IMR-90 (cell line): Measurements from ENCODE around the gene PLAAT3. TPM values are rescaled to one million over a fixed set of nuclear protein-coding genes. Genes with fewer than 3 reads are reported as not detected.

Experiments used
- ATAC-seq: fragments of 200-7000 bp; cut with Tn5 transposase; 2 replicates; pipeline ENCODE4 v1.9.1; 2020; ENCODE audit warnings: low read depth, mild to moderate bottlenecking, moderate library complexity
- BruUV-seq: library from RNA; stranded (reverse); fragments of 400-500 nt; replicated peaks from 2 replicates; lab custom pipeline; 2021; lab: Mats Ljungman, UMichigan
- CTCF ChIA-PET: fragments of 300-600 bp; formaldehyde crosslinking; extraction: SDS; loops from one replicate; lab custom pipeline; 2021; ENCODE audit warnings: antibody characterized with exemption; lab: Yijun Ruan, JAX
- POLR2A ChIA-PET: fragments of 300-600 bp; sonication (Branson Sonifier 250); formaldehyde crosslinking; loops from one replicate; lab custom pipeline; 2022; ENCODE audit warnings: antibody characterized with exemption; ENCODE audit not compliant: unreplicated experiment; lab: Charles Lee
- DNase-seq: peaks from one replicate; pipeline ENCODE4 v3.0.0; 2013
- H2AFZ ChIP-seq: replicated peaks from 2 replicates; pipeline ENCODE3; 2013; ENCODE audit warnings: low read length, mild to moderate bottlenecking; ENCODE audit not compliant: poor library complexity
- H2AK5ac ChIP-seq: 2 replicates; pipeline ENCODE4 v1.6.1; 2013; ENCODE audit warnings: low read depth, low read length, inconsistent platforms
- H2AK9ac ChIP-seq: replicated peaks from 2 replicates; pipeline ENCODE3; 2013; ENCODE audit warnings: mild to moderate bottlenecking, low read depth, low read length, moderate library complexity; ENCODE audit not compliant: poor library complexity
- H2BK120ac ChIP-seq: 2 replicates; pipeline ENCODE4 v1.6.1; 2013; ENCODE audit warnings: low read depth, low read length, inconsistent platforms
- H2BK15ac ChIP-seq: 3 replicates; pipeline ENCODE4 v1.6.1; 2013; ENCODE audit warnings: low read depth, low read length, inconsistent platforms
- H2BK20ac ChIP-seq: 2 replicates; pipeline ENCODE4 v1.6.1; 2013; ENCODE audit warnings: low read depth, mild to moderate bottlenecking, inconsistent platforms, low read length, moderate library complexity
- H2BK5ac ChIP-seq: 2 replicates; pipeline ENCODE4 v1.6.1; 2013; ENCODE audit warnings: mild to moderate bottlenecking, low read depth, low read length, inconsistent platforms; ENCODE audit not compliant: poor library complexity, severe bottlenecking
- H3K14ac ChIP-seq: replicated peaks from 2 replicates; pipeline ENCODE4 v1.6.1; 2013; ENCODE audit warnings: low read depth, low read length, inconsistent platforms
- H3K18ac ChIP-seq: 2 replicates; pipeline ENCODE4 v1.6.1; 2013; ENCODE audit warnings: low read depth, low read length, control low read depth
- H3K23ac ChIP-seq: 2 replicates; pipeline ENCODE4 v1.6.1; 2013; ENCODE audit warnings: low read depth, low read length, inconsistent platforms
- H3K27ac ChIP-seq: 2 replicates; pipeline ENCODE4 v1.5.1; 2013; ENCODE audit warnings: mild to moderate bottlenecking, control low read depth, low read length; ENCODE audit not compliant: insufficient read depth
- H3K27me3 ChIP-seq: 2 replicates; pipeline ENCODE4 v1.6.1; 2013; ENCODE audit warnings: low read length; ENCODE audit not compliant: control insufficient read depth, insufficient read depth
- H3K36me3 ChIP-seq: 2 replicates; pipeline ENCODE4 v1.6.1; 2013; ENCODE audit warnings: low read length, mixed read lengths; ENCODE audit not compliant: control insufficient read depth, insufficient read depth
- H3K4ac ChIP-seq: 2 replicates; pipeline ENCODE4 v1.6.1; 2013; ENCODE audit warnings: low read depth, low read length, inconsistent platforms
- H3K4me1 ChIP-seq: 2 replicates; pipeline ENCODE4 v1.6.1; 2013; ENCODE audit warnings: low read length, mixed read lengths; ENCODE audit not compliant: control insufficient read depth, insufficient read depth
- H3K4me2 ChIP-seq: 2 replicates; pipeline ENCODE4 v1.6.1; 2013; ENCODE audit warnings: low read depth, mild to moderate bottlenecking, control low read depth, low read length, moderate library complexity
- H3K4me3 ChIP-seq: 2 replicates; pipeline ENCODE4 v1.5.1; 2013; ENCODE audit warnings: low read depth, mild to moderate bottlenecking, control low read depth, low read length, moderate library complexity; ENCODE audit not compliant: insufficient read depth
- H3K56ac ChIP-seq: 2 replicates; pipeline ENCODE4 v1.6.1; 2013; ENCODE audit warnings: low read length, inconsistent platforms; ENCODE audit not compliant: insufficient read depth; ENCODE audit errors: extremely low read depth
- H3K79me1 ChIP-seq, 2 experiments: 2 replicates each; pipeline ENCODE4 v1.6.1; 2013; ENCODE audit warnings: low read length in 2 of 2, inconsistent platforms in 1 of 2, low read depth in 1 of 2
- H3K9ac ChIP-seq: 2 replicates; pipeline ENCODE4 v1.6.1; 2013; ENCODE audit warnings: low read depth, low read length, control low read depth
- H3K9me1 ChIP-seq: 2 replicates; pipeline ENCODE4 v1.6.1; 2013; ENCODE audit warnings: low read length, inconsistent platforms; ENCODE audit not compliant: insufficient read depth
- H3K9me3 ChIP-seq: 2 replicates; pipeline ENCODE4 v1.6.1; 2013; ENCODE audit warnings: low read length; ENCODE audit not compliant: control insufficient read depth, insufficient read depth
- H4K20me1 ChIP-seq: 2 replicates; pipeline ENCODE4 v1.6.1; 2013; ENCODE audit warnings: low read length, inconsistent platforms; ENCODE audit not compliant: insufficient read depth
- H4K5ac ChIP-seq: 2 replicates; pipeline ENCODE4 v1.6.1; 2013; ENCODE audit warnings: mild to moderate bottlenecking, low read depth, low read length, control low read depth
- H4K8ac ChIP-seq, 2 experiments: 2 replicates each; pipeline ENCODE4 v1.6.1; 2013; ENCODE audit warnings: low read depth in 2 of 2, low read length in 2 of 2, control low read depth in 1 of 2, inconsistent platforms in 1 of 2
- H4K91ac ChIP-seq: 2 replicates; pipeline ENCODE4 v1.6.1; 2013; ENCODE audit warnings: low read depth, low read length, inconsistent platforms; ENCODE audit not compliant: insufficient read depth
- BHLHE40 ChIP-seq: fragments of 150-350 bp; IDR thresholded peaks from 2 replicates; pipeline ENCODE4 v1.6.1; 2016; ENCODE audit warnings: mild to moderate bottlenecking, low read depth, low read length
- CEBPB ChIP-seq: IDR thresholded peaks from 2 replicates; pipeline ENCODE4 v1.6.1; 2012; ENCODE audit warnings: low read depth, low read length, improper control_type of control experiment
- CHD1 ChIP-seq: IDR thresholded peaks from 2 replicates; pipeline ENCODE4 v1.6.1; 2012; ENCODE audit warnings: low read depth, low read length, improper control_type of control experiment
- CTCF ChIP-seq: conservative IDR thresholded peaks from 2 replicates; pipeline ENCODE4 v1.5.1; 2012; ENCODE audit warnings: mild to moderate bottlenecking, low read depth, low read length, improper control_type of control experiment
- FOS ChIP-seq: fragments of 150-350 bp; IDR thresholded peaks from 2 replicates; pipeline ENCODE4 v1.6.1; 2016; ENCODE audit warnings: low read depth, low read length
- MAFK ChIP-seq: IDR thresholded peaks from 2 replicates; pipeline ENCODE4 v1.6.1; 2012; ENCODE audit warnings: low read depth, low read length, improper control_type of control experiment
- MAZ ChIP-seq: IDR thresholded peaks from 2 replicates; pipeline ENCODE4 v1.6.1; 2012; ENCODE audit warnings: low read depth, mild to moderate bottlenecking, low read length, improper control_type of control experiment, moderate library complexity, borderline replicate concordance
- MXI1 ChIP-seq: IDR thresholded peaks from 2 replicates; pipeline ENCODE4 v1.6.1; 2012; ENCODE audit warnings: low read depth, mild to moderate bottlenecking, low read length, moderate library complexity, borderline replicate concordance
- NFE2L2 ChIP-seq: fragments of 150-350 bp; IDR thresholded peaks from 2 replicates; pipeline ENCODE4 v1.6.1; 2016; ENCODE audit warnings: low read depth, mild to moderate bottlenecking, low read length
- POLR2A ChIP-seq: IDR thresholded peaks from 2 replicates; pipeline ENCODE4 v1.6.1; 2012; ENCODE audit warnings: mild to moderate bottlenecking, low read depth, low read length
- RAD21 ChIP-seq: IDR thresholded peaks from 2 replicates; pipeline ENCODE4 v1.6.1; 2012; ENCODE audit warnings: low read length, improper control_type of control experiment
- RCOR1 ChIP-seq: IDR thresholded peaks from 2 replicates; pipeline ENCODE4 v1.6.1; 2012; ENCODE audit warnings: mild to moderate bottlenecking, low read length, improper control_type of control experiment; ENCODE audit not compliant: insufficient replicate concordance
- RFX5 ChIP-seq: IDR thresholded peaks from 2 replicates; pipeline ENCODE4 v1.8.0; 2012; ENCODE audit warnings: low read depth, mild to moderate bottlenecking, low read length, moderate library complexity
- SMC3 ChIP-seq: fragments of 150-350 bp; IDR thresholded peaks from 2 replicates; pipeline ENCODE4 v1.6.1; 2016; ENCODE audit warnings: low read depth, mild to moderate bottlenecking, antibody characterized with exemption, low read length, moderate library complexity
- WGBS, 2 experiments: methylation state at CpG; one replicate each; pipeline versions ENCODE4 v1.1.5 to v1.1.7; 2013; ENCODE audit warnings: missing lambda C conversion rate in 2 of 2; ENCODE audit not compliant: insufficient read length in 1 of 2; ENCODE audit errors: extremely low coverage in 2 of 2; 5-methylcytosine and 5-hydroxymethylcytosine counted together
- dilution Hi-C: fragments of 300-500 bp; cut with HindIII; formaldehyde crosslinking; loops from one replicate; pipeline ENCODE4 v1.14.3; 2018; ENCODE audit warnings: low sequenced_read_pairs; ENCODE audit not compliant: unreplicated experiment
- in situ Hi-C: fragments of 300-500 bp; cut with MboI; formaldehyde crosslinking; loops from 3 replicates; pipeline ENCODE4 v1.14.3; 2019; ENCODE audit warnings: low sequenced_read_pairs, inconsistent platforms, mixed read lengths
- intact Hi-C: fragments of 100-400 bp; cut with micrococcal nuclease; formaldehyde crosslinking; loops from 2 replicates; pipeline ENCODE4 v1.10.0; 2022
- polyA plus RNA-seq, 3 experiments: library from polyadenylated mRNA; depleted of rRNA; stranded (reverse); fragments of >200 nt; gene quantifications; 2 replicates each; pipeline ENCODE4 v1.2.3, GENCODE V29; 2012; ENCODE audit warnings: low replicate concordance in 1 of 3
- total RNA-seq: library from RNA; depleted of rRNA; stranded (reverse); fragments of >200 nt; gene quantifications from 2 replicates; pipeline ENCODE4 v1.2.3, GENCODE V29; 2012
- TF ChIP-seq, protein P1 (sequence below): fragments of 150-350 bp; IDR thresholded peaks from 2 replicates; pipeline ENCODE4 v1.6.1; 2016; ENCODE audit warnings: low read depth, mild to moderate bottlenecking, low read length, moderate library complexity, borderline replicate concordance
- TF ChIP-seq, protein P2 (sequence below): fragments of 150-350 bp; IDR thresholded peaks from 2 replicates; pipeline ENCODE4 v1.6.1; 2017; ENCODE audit warnings: mild to moderate bottlenecking, antibody characterized with exemption, low read length, low read depth

Gene PLAAT3
- total and polyA plus RNA-seq, 2 of the 4 experiments (the other 2 are of a cell fraction) = 3.2 to 3.9 TPM

DNA sequence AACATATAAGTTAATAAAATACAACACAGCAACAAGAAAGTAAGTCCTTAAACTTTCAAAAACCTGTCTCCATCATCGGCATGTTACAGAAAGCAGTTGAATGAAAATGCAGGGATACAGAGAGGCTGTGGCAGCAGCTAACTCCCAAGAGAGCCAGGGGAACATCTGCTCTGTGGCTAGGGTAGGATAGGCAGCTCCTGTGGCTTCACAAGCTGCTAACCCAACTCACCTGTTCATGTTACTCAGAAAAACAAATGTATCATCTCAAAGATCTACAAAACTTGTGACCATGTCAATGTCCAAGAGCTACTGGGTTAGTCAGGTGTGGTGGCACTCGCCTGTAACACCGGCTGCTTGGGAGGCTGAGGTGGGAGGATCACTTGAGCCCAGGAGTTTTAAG, 15.2 kb upstream of the PLAAT3 start:
- H3K18ac ChIP-seq = no peak overlapping the region
- H3K9me3 ChIP-seq = no peaks in the 10 kb centered on the region
- intact Hi-C loops (no loop called here), in situ Hi-C loops (no loop called here), dilution Hi-C loops (no loop called here)
- no peak overlapping the region for H3K14ac ChIP-seq
- no peak overlapping the region for H3K4me3 ChIP-seq
- no peak for TF ChIP-seq RFX5
- no peak for TF ChIP-seq BHLHE40
- TF ChIP-seq CHD1 = no peak
- TF ChIP-seq FOS = no peak
- TF ChIP-seq CTCF = no peak
- TF ChIP-seq RAD21 = no peak
- TF ChIP-seq CEBPB = no peak
- TF ChIP-seq RCOR1 = no peak
- TF ChIP-seq, protein P1, sequence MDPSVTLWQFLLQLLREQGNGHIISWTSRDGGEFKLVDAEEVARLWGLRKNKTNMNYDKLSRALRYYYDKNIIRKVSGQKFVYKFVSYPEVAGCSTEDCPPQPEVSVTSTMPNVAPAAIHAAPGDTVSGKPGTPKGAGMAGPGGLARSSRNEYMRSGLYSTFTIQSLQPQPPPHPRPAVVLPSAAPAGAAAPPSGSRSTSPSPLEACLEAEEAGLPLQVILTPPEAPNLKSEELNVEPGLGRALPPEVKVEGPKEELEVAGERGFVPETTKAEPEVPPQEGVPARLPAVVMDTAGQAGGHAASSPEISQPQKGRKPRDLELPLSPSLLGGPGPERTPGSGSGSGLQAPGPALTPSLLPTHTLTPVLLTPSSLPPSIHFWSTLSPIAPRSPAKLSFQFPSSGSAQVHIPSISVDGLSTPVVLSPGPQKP = no peak
- TF ChIP-seq, protein P2, sequence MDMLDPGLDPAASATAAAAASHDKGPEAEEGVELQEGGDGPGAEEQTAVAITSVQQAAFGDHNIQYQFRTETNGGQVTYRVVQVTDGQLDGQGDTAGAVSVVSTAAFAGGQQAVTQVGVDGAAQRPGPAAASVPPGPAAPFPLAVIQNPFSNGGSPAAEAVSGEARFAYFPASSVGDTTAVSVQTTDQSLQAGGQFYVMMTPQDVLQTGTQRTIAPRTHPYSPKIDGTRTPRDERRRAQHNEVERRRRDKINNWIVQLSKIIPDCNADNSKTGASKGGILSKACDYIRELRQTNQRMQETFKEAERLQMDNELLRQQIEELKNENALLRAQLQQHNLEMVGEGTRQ = no peak
- no peak for TF ChIP-seq MXI1
- no peak for TF ChIP-seq NFE2L2
- no peak for TF ChIP-seq MAFK
- no peak for TF ChIP-seq POLR2A
- TF ChIP-seq MAZ = no peak
- TF ChIP-seq SMC3 = no peak
- no peak overlapping the region for H4K5ac ChIP-seq
- H2BK20ac ChIP-seq = no peak overlapping the region
- no peak overlapping the region for H4K8ac ChIP-seq
- H3K79me1 ChIP-seq = no peaks in the 10 kb centered on the region; a peak in 1 of 4 replicates
- H3K9me1 ChIP-seq = no peaks in the 10 kb centered on the region
- H3K4me1 ChIP-seq = no peaks in the 10 kb centered on the region
- no peak overlapping the region for H3K56ac ChIP-seq
- no peak for DNase-seq
- no peak overlapping the region for H3K4me2 ChIP-seq
- ChIA-PET CTCF (interaction anchor here (0.6 to 0.8 kb wide), 3 partner anchors 15 to 606 kb away, joined by 3 read pairs; partner anchors contain the start of gene PLAAT3), POLR2A (no interaction called here)
- H2AK5ac ChIP-seq = no peak overlapping the region
- WGBS, 2 experiments = no CpG with 5 or more reads among the region's 3 CpGs
- H3K23ac ChIP-seq = no peak overlapping the region
- no peak overlapping the region for H2BK120ac ChIP-seq
- no peak overlapping the region for H3K4ac ChIP-seq
- no peak overlapping the region for H3K27ac ChIP-seq
- no peak overlapping the region for H2BK15ac ChIP-seq
- no peak for ATAC-seq
- no peak overlapping the region for H2AFZ ChIP-seq
- H3K9ac ChIP-seq = no peak overlapping the region
- peaks cover 34% of the 10 kb centered on the region for H3K36me3 ChIP-seq
- H2AK9ac ChIP-seq = no peak overlapping the region
- no peak overlapping the region for H4K91ac ChIP-seq
- BruUV-seq = no TSS peak
- H2BK5ac ChIP-seq = no peak overlapping the region
- H3K27me3 ChIP-seq = no peaks in the 10 kb centered on the region
- no peaks in the 10 kb centered on the region for H4K20me1 ChIP-seq
